GM21447 (cell line): ENCODE measurements around the gene HDHD3.
"Not testable (repeated sequence)": the region's sequence is repeated elsewhere in the genome, so short reads cannot be mapped to it uniquely, and the experiment has no call there.

Experiments
- ATAC-seq: cut with Tn5 transposase; IDR thresholded peaks from one replicate; pipeline ENCODE4 v1.9.1; 2021; ENCODE audit not compliant: unreplicated experiment

HDHD3 gene

GRCh38 chr9:113390192-113390960 is 13.6 kb upstream of the HDHD3 start:
- ATAC-seq: no peak

GRCh38 chr9:113389451-113389850 is 12.7 kb upstream of the HDHD3 start:
- no peak for ATAC-seq

DNA sequence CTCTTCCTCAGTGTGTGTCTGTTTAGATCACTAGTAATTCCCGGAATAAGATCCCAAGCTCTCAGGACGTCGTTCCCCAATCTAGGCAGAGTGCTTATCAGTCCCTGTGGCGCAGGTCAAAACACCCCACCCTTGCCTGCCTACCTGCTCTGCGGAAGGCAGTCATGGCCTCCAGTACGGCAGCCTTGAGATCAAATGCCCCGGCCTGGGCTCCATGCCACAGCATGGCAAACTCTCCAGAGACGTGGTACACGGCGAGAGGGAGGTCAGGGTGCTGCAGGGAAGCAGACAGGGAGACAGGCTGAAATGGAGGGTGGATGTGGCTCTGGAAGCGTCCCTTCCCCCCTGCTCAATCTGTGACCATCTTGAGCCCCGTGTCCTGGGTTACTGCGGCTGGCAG is 12.0 kb upstream of the HDHD3 start:
- no peak for ATAC-seq

- ATAC-seq: no peak
Observed at GRCh38 chr9:113387560-113388230, 10.9 kb upstream of the HDHD3 start.

- ATAC-seq: no peak
Observed at GRCh38 chr9:113386571-113387393, 10.0 kb upstream of the HDHD3 start.

DNA sequence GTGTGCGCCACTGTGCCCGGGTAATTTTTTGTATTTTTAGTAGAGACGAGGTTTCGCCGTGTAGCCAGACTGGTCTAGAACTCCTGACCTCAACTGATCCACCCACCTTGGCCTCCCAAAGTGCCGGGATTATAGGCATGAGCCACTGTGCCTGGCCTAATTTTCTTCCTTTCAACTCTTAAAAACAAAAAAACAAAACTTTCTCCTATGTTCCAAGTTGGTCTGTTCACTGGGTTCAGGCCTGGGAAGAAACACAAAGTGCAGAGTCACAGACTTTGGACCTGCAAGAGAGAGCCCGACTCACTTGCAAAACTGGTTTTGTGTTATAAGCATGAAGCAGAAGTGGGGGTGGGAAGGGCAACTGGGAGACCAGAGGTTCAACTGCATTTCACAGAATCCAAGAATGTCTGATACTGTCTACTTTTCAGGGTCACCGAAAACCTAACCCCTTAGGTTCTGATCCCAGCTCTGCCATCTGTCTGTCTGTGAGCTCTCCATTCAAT is 5.2 kb upstream of the HDHD3 start:
- ATAC-seq: no peak

DNA sequence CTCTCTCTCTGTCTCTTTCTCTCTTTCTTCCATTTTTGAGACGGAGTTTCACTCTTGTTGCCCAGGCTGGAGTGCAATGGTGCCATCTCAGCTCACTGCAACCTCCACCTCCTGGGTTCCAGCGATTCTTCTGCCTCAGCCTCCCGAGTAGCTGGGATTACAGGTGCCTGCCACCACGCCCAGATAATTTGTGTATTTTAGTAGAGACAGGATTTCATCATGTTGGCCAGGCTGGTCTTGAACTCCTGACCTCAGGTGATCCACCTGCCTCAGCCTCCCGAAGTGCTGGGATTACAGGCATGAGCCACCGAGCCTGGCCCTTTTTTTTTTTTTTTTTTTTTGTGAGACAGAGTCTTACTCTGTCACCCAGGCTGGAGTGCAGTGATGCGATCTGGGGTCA is 4.7 kb upstream of the HDHD3 start:
- ATAC-seq: not testable (repeated sequence)

- peak; percentile 65 for ATAC-seq
Observed at GRCh38 chr9:113380869-113381378, 4.1 kb upstream of the HDHD3 start.

GRCh38 chr9:113379829-113380210 is 3.0 kb upstream of the HDHD3 start:
- not testable (repeated sequence) for ATAC-seq

DNA sequence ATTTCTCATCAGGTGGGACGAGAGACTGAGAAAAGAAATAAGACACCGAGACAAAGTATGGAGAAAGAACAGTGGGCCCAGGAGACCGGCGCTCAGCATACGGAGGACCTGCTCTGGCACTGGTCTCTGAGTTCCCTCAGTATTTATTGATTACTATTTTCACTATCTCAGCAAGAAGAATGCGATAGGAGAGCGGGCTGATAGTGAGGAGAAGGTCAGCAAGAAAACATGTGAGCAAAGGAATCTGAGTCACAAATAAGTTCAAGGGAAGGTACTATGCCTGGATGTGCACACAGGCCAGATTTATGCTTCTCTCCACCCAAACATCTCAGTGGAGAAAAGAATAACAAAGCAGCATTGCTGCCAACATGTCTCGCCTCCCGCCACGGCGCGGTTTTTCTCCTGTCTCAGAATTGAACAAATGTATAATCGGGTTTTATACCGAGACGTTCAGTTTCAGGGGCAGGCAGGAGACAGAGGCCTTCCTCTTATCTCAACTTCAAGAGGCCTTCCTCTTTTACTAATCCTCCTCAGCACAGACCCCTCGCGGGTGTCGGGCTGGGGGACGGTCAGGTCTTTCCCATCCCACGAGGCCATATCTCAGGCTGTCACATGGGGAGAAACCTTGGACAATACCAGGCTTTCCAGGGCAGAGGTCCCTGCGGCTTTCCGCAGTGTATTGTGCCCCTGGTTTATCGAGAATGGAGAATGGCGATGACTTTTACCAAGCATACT is 2.5 kb upstream of the HDHD3 start:
- not testable (repeated sequence) for ATAC-seq

GRCh38 chr9:113375057-113376023 is 1.4 kb downstream of the HDHD3 start:
- no peak for ATAC-seq

GRCh38 chr9:113373676-113374392 is 3.0 kb downstream of the HDHD3 start:
- no peak for ATAC-seq

GRCh38 chr9:113373256-113373655 is 3.5 kb downstream of the HDHD3 start:
- ATAC-seq: no peak

DNA sequence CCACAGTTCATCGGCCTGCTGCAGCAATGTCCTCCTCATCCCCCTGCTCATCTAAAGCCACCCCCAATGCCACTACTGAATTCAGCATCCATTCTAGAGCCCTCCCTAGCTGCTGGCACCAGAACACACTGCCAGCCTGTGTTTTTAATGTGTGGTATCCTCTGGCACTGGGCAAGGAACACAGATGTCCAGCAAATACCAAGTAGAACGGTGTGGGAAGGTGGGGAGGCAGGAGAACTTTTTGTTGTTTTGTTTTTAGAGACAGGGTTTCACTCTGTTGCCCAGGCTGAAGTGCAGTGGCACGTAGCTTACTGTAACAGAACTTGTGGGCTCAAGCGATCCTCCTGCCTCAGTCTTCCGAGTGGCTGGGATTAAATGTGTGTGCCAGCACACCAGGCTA is 4.7 kb downstream of the HDHD3 start:
- no peak for ATAC-seq

DNA sequence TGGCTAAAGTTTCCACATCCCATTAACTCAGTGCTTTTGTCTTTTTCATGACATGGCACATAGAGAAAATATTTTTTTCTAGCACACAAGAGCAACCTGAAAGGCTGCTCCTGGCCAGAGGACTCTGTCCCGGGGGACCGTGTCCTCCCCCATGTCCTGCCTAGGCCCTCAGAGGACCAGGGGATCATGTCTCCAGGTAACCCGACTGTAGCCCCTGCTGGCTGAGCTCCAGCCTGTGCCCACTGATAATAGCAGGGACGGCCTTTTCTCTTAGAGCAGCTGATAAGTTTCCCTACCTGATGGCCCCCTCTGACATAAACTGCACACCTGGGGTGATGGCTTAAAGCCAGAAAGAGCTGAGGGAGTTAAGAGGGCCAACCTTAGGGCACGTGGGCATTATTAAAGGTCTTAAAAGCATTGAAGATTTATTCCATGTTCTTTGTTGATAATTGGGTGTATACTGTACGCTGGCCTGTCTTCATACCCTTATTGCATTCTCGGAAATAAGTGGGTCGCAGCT is 5.9 kb downstream of the HDHD3 start:
- ATAC-seq: no peak

DNA sequence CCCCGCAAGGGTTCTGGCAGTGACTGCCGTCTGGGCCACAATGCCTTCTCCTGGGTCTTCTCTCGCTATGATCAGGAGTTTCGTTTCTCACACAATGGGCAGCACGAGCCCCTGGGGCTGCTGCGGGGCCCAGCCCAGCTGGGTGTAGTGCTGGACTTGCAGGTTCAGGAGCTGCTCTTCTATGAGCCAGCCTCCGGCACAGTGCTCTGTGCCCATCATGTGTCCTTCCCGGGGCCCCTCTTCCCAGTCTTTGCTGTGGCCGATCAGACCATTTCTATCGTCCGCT is 7.0 kb downstream of the HDHD3 start:
- no peak for ATAC-seq

DNA sequence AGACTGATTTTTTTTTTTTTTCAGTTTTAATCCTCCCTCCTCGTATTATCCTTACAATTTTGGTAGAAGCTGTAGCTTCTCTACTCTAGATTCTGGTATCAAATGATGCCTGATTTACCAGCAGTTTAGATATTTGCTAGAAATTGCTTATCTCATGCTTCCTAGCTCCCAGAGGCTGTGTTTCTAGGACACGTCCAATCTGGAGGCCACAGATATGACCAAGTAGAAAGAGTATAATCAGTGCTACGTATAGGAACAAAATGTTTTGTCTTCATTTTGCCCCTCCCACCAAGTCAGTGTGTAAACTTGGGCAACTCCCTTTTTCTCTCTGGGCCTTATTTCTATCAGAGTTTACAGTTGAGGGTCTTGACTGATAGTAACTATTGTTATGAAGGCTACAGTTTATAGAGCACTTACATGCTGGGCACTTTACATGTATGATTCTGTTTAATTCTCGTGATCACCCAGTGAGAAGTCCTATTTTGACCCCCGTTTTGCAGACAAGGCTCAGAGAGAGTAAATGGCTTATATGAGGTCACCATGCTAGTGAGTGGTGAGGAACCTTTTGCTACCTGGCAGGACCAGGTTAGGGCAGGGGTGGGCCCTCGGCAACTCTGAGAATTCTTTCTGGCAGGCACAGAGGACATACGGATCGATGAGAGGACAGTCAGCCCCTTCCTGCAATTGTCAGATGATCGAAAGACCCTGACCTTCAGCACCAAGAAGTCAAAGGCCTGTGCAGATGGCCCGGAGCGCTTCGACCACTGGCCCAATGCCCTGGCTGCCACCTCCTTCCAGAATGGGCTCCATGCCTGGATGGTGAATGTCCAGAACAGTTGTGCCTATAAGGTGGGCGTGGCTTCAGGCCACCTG is 7.6 kb downstream of the HDHD3 start:
- ATAC-seq: no peak
